GM13977 (cell line): ENCODE data around the gene ASMTL.
"Not testable (repeated sequence)": the region's sequence is repeated elsewhere in the genome, so short reads cannot be mapped to it uniquely, and the experiment has no call there.

Source experiments
- DNase-seq: peaks from one replicate; pipeline ENCODE4 v3.0.0; 2012; ENCODE audit warnings: low spot score
- in situ Hi-C: fragments of 300-500 bp; cut with MboI; formaldehyde crosslinking; loops from one replicate; pipeline ENCODE4 v1.12.0; 2022; ENCODE audit warnings: low sequenced_read_pairs, low pct_unique_long_range_greater_than_20kb, mixed read lengths, inconsistent platforms; ENCODE audit not compliant: unreplicated experiment
- TF ChIP-seq, protein P1 (sequence below): IDR thresholded peaks from 2 replicates; pipeline ENCODE4 v1.5.1; 2012; ENCODE audit warnings: mild to moderate bottlenecking, control low read depth; ENCODE audit not compliant: insufficient read depth; ENCODE audit errors: extremely low read depth, missing control alignments

Gene ASMTL

DNA sequence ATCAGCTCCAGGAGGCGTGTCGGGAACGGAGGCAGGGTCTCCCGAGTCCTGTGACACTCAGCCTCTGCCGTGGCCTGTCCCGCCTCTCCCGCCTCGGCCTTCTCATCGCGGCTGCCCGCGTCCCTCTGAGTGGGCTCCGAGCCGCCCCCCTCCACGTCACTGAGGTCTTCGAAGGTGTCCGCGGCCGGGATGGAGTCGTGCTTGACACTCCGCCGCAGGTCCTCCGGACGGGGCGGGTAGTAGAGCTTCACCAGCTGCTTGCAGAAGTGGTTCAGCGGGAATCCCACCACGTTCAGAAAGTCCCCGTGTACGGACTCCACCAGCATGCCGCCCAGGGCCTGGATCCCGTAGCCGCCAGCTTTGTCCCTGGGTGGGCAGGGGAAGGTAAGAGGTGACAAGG, 25.0 kb downstream of the ASMTL start:
- no peak for DNase-seq
- in situ Hi-C loops, result no loop called here
- TF ChIP-seq, protein P1, sequence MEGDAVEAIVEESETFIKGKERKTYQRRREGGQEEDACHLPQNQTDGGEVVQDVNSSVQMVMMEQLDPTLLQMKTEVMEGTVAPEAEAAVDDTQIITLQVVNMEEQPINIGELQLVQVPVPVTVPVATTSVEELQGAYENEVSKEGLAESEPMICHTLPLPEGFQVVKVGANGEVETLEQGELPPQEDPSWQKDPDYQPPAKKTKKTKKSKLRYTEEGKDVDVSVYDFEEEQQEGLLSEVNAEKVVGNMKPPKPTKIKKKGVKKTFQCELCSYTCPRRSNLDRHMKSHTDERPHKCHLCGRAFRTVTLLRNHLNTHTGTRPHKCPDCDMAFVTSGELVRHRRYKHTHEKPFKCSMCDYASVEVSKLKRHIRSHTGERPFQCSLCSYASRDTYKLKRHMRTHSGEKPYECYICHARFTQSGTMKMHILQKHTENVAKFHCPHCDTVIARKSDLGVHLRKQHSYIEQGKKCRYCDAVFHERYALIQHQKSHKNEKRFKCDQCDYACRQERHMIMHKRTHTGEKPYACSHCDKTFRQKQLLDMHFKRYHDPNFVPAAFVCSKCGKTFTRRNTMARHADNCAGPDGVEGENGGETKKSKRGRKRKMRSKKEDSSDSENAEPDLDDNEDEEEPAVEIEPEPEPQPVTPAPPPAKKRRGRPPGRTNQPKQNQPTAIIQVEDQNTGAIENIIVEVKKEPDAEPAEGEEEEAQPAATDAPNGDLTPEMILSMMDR, result no peak

GRCh38 chrX:1426321-1426720, 26.4 kb downstream of the ASMTL start:
- DNase-seq, in situ Hi-C loops: not testable (repeated sequence)

DNA sequence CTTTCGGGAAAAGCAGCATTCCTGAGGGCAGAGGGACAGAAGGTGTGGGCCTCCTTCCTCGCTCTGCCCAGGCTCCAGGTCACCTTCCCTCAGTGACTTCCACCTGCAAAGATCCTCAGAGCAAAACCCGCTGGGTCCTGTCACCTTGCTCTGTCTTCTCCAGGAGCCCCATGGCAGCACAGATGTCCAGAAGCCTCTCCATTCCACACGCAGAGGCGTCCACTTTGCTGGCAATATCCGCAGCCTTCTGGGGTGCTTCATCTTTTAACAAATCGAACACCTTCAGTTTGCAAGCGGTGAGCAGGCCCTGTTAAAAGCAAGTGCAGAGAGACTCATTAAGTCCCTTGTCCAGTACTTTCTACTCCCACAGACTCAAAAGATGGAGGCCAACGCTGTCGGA, 27.3 kb downstream of the ASMTL start:
- in situ Hi-C loops, result no loop called here
- TF ChIP-seq, protein P1, result no peak
- DNase-seq, result no peak

DNA sequence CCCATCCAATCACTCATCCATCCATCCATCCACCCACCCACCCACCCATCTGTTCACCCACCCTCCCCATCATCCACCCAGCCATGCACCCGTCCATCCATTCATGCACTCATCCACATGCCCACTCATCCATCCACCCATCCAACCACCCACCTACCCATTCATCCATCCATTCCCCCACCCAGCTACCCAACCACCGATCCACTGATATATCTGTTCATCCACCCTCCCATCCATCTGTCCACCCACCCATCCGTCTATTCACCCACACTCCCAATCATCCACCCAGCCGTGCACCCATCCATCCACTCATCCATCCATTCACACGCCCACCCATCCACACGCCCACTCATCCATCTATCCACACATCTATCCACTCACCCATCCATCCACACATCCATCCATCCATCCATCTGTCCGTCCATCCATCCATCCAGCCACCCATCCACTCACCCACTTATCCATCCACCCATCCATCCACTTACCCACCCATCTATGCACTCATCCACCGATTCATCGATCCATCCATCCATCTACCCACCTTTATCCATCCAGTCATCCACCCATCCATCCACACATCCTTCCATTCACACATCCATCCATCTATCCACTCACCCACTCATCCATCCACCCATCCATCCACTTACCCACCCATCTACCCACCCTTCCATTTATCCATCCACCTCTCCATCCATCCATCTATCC, 28.4 kb downstream of the ASMTL start:
- DNase-seq, result no peak
- in situ Hi-C loops, result no loop called here
- TF ChIP-seq, protein P1, result no peak

DNA sequence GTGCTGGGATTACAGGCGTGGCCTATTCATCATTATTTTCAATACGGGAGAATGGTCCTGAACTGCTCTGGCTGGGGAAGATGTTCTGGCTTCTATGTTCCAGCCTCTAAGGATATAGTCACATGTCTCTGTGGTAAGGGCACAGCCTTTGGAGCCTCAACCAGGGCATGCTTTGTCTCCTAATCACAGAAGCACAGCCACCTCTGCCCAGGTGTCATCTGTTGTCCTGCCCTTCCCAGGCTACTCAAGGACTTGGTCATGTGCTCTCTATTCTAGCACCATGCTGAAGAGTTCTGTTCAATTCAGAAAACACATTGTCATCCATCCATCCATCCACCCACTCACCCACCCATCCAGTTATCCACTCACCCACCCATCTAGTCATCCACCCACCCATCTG, 29.5 kb downstream of the ASMTL start:
- no peak for DNase-seq
- TF ChIP-seq, protein P1, result no peak

DNA sequence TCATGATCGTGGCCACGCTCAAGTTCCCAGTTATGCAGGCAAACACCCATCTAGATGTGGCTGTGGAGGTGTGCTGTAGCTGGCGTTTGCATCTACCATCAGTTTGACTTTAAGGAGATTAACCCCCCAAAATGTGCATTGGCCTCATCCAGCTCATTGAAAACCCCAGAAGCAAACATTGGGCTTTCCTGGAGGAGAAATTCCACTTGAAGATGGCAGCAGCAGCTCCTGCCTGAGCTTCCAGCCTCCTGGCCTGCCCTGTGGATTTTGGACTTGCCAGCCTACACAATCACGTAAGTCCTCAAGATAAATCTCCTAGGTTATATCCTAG, 30.6 kb downstream of the ASMTL start:
- TF ChIP-seq, protein P1, result no peak
- DNase-seq, result no peak
- in situ Hi-C loops, result no loop called here

More for the DNA sequence above, 29.5 kb downstream of the ASMTL start:
- in situ Hi-C loops, result no loop called here

DNA sequence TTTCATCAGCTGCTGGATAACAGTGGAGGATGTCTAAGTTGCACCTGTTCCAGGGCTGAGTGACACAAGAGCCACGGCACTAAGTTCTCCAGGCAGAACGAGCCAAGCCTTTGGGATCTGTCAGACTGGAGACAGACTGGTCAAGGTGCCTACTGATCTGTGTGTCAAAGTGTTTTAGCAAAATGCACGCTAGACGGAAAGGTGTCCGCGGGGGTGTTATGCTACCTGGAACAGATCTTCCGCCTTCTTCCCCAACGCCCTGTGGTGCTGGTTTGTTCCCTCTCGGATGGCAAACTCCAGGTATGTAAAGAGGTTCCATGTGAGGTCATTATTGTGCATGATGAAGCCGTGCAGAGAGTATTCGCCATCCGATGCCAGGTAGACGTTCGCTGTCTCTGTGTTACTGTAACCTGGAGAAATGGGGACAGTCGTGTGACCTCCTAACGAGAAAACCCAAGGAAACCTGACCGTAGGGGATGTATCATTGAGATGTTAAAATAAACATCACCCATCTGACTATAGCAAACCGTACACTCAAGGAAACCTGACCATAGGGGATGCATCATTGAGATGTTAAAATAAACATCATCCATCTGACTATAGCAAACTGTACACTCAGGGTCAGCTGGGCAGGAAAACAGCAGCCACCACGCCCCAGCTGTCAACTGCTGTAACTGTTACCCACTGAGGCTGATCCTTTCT, 31.1 kb downstream of the ASMTL start:
- DNase-seq, result no peak
- TF ChIP-seq, protein P1, result no peak
- in situ Hi-C loops, result no loop called here
